C4-2B (cell line): ENCODE measurements around the gene APLF.

Experiments used
- CTCF ChIP-seq: fragments of 450-650 bp; conservative IDR thresholded peaks from 2 replicates; pipeline ENCODE4 v1.5.1; 2017; ENCODE audit warnings: mild to moderate bottlenecking
- ZFX ChIP-seq: fragments of 450-650 bp; IDR thresholded peaks from 2 replicates; pipeline ENCODE4 v1.6.1; 2017

GRCh38 chr2:68519236-68519635 is 51.9 kb downstream of the APLF start:
- TF ChIP-seq CTCF = no peak
- TF ChIP-seq ZFX = no peak
